ENCODE measurements around the gene DNAI2. TPM values are rescaled to one million over a fixed set of nuclear protein-coding genes. Genes with fewer than 3 reads are reported as not detected.

Gene DNAI2
- polyA plus RNA-seq, 2 of the 4 experiments (the other 2 are of a cell fraction) = not detected

DNA sequence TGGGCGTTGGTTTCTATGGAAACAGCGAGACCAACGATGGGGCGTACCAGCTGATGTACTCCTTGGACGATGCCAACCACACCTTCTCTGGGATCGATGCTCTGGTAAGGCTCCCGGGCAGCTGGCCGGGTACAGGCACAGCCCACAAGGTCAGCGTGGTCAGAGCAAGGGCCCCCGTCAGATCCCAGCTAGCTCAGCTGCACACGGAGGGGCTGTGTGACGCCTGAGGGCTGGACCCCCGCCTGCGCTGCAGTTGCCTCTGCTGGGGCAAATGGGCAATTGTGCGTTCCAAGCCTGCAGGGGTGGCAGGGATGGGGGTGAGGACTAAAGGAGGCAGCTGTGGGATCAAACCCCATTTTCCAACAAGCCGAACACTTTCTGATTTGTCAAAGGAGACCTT lies 43.1 kb upstream of the DNAI2 start:
- ATAC-seq = no peak

GRCh38 chr17:74231928-74232907 lies 41.8 kb upstream of the DNAI2 start:
- Histone ChIP-seq H3K4me2 (no peak overlapping the region), H3K9me3 (no peaks in the 10 kb centered on the region), H3K4me3 (no peak overlapping the region), H3K27ac (no peak overlapping the region), H3K4me1 (0 out of 3 replicates have a peak, but pooled peaks cover 6% of the 10 kb centered on the region)
- 73% methylated on average over 17 of the region's 17 CpGs for WGBS (ENCODE audit: missing lambda C conversion rate)
- no peak for DNase-seq (ENCODE audit: low read depth in 1 of 2, low spot score in 1 of 2)
- ChIA-PET POLR2A (no interaction called here), CTCF (interaction anchor here (0.7 to 3.5 kb wide), 11 partner anchors 10 to 415 kb away, joined by 3 to 20 read pairs (median 3); partner anchors contain the start of gene BTBD17)
- no peak for ATAC-seq
- TF ChIP-seq HMGXB4 (CRISPR knock-in tag; IDR thresholded peaks at IDR 0.05; ENCODE audit: borderline replicate concordance) (no peak), FOXS1 (CRISPR knock-in tag; IDR thresholded peaks at IDR 0.05) (no peak), POLR2A (IDR thresholded peaks at IDR 0.05; ENCODE audit: low read length) (no peak), CBX8 (IDR thresholded peaks at IDR 0.05) (no peak), MYC (IDR thresholded peaks at IDR 0.05; ENCODE audit: borderline replicate concordance, low read length) (no peak), HOXA7 (CRISPR knock-in tag; IDR thresholded peaks at IDR 0.05) (no peak), ELK1 (IDR thresholded peaks at IDR 0.05; ENCODE audit: low read depth, low read length) (no peak), KDM1A (IDR thresholded peaks at IDR 0.05; ENCODE audit: low read depth) (no peak), TP53 (CRISPR knock-in tag; IDR thresholded peaks at IDR 0.05) (no peak), ZC3H11A (IDR thresholded peaks at IDR 0.05) (no peak), HOXB13 (CRISPR knock-in tag; IDR thresholded peaks at IDR 0.05; ENCODE audit: low read depth) (no peak)
- FAIRE-seq = no peak

More for the DNA sequence above, 43.1 kb upstream of the DNAI2 start:
- WGBS (ENCODE audit: missing lambda C conversion rate) = 77% methylated on average over 15 of the region's 16 CpGs
- ChIA-PET POLR2A (no interaction called here), CTCF (interaction anchor here (1.1 to 3.5 kb wide), 5 partner anchors 9 to 417 kb away, joined by 3 to 20 read pairs (median 3); partner anchors contain the start of gene GPR142)
- Histone ChIP-seq H3K27ac (no peak overlapping the region), H3K4me3 (no peak overlapping the region), H3K9me3 (no peaks in the 10 kb centered on the region), H3K4me1 (0 out of 3 replicates have a peak, but pooled peaks cover 6% of the 10 kb centered on the region), H3K4me2 (no peak overlapping the region)
- DNase-seq (ENCODE audit: low read depth in 1 of 2, low spot score in 1 of 2) (no peak), FAIRE-seq (no peak)
- TF ChIP-seq NR3C1 (IDR thresholded peaks at IDR 0.05) (no peak), ZSCAN20 (CRISPR knock-in tag; IDR thresholded peaks at IDR 0.05) (no peak), HOXB13 (CRISPR knock-in tag; IDR thresholded peaks at IDR 0.05; ENCODE audit: low read depth) (no peak)

GRCh38 chr17:74233937-74234336 lies 40.1 kb upstream of the DNAI2 start:
- Histone ChIP-seq H3K4me2 (no peak overlapping the region), H3K9me3 (no peaks in the 10 kb centered on the region), H3K27ac (no peak overlapping the region), H3K4me3 (no peak overlapping the region), H3K4me1 (no peaks in the 10 kb centered on the region)
- ChIA-PET CTCF (interaction anchor here (1.2 to 1.4 kb wide), 2 partner anchors 10 to 12 kb away, joined by 3 to 4 read pairs; no protein-coding TSS in a partner anchor), POLR2A (no interaction called here)
- FAIRE-seq (no peak), ATAC-seq (no peak), DNase-seq (ENCODE audit: low read depth in 1 of 2, low spot score in 1 of 2) (no peak)
- WGBS (ENCODE audit: missing lambda C conversion rate) = 79% methylated on average over 8 of the region's 8 CpGs
- no peak for TF ChIP-seq EP300 (IDR thresholded peaks at IDR 0.05)
- TF ChIP-seq EHMT2 (IDR thresholded peaks at IDR 0.05; ENCODE audit: low read depth) = no peak
- no peak for TF ChIP-seq RCOR1 (IDR thresholded peaks at IDR 0.05; ENCODE audit: low read depth, low read length)
- no peak for TF ChIP-seq TP53 (CRISPR knock-in tag; IDR thresholded peaks at IDR 0.05)
- TF ChIP-seq RAD21 (conservative IDR thresholded peaks at IDR 0.05 in 1 of 2, IDR thresholded peaks at IDR 0.05 in 1 of 2) = no peak
- no peak for TF ChIP-seq RARB (CRISPR knock-in tag; IDR thresholded peaks at IDR 0.05)
- no peak for TF ChIP-seq HEYL (CRISPR knock-in tag; IDR thresholded peaks at IDR 0.05)
- no peak for TF ChIP-seq MAZ (IDR thresholded peaks at IDR 0.05; ENCODE audit: borderline replicate concordance, low read depth, low read length)
- no peak for TF ChIP-seq JUN (IDR thresholded peaks at IDR 0.05)
- no peak for TF ChIP-seq ZC3H11A (IDR thresholded peaks at IDR 0.05)
- no peak for TF ChIP-seq ZFP36 (IDR thresholded peaks at IDR 0.05; ENCODE audit: borderline replicate concordance, partially characterized antibody)
- TF ChIP-seq POLR2A (IDR thresholded peaks at IDR 0.05; ENCODE audit: low read length) = no peak
